COR-L47 (cell line): Measurements from ENCODE around the gene FBXW2.
"Not testable (repeated sequence)": the region's sequence is repeated elsewhere in the genome, so short reads cannot be mapped to it uniquely, and the experiment has no call there.

ENCODE experiments used
- DNase-seq: peaks from one replicate; lab custom pipeline; 2025; lab: John Stamatoyannopoulos, UW

The FBXW2 gene

DNA sequence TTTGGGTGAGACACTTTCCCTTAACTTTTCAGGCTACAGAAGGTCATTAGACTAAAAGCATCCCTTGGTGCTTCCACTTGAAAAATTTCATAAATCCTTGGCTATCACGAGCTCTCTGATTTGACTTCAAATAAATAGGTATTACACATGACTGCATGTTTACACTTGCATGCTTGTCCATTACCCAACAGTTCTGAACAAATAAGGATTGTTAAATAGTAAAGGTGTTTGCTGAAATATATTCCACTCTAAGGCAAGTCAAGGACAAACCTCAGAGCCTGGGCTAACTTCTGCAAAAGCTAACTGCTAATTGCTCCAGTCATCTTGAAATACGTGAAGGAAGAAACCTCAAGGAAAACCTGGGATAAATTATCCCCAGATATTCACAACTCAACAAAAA, 14.5 kb downstream of the FBXW2 start:
- DNase-seq, result no peak

DNA sequence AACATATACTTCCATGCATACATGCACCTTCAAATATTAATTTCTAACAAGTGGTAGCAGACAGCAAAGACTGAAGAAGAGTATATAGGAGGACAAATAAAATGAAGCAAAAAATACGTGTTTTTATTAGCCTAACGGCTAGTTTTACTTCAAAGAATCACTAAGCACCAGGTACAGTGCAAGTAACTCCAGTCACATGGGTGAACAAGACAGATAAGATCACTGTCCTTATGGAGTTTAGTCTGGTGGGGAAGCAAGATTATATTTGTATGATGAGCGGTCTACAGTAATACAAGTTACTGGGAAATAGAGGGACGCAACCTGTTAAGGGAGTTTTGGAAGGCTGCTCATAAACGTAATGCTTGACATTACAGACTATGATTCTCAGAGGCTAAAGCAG, 16.0 kb downstream of the FBXW2 start:
- DNase-seq, result no peak

DNA sequence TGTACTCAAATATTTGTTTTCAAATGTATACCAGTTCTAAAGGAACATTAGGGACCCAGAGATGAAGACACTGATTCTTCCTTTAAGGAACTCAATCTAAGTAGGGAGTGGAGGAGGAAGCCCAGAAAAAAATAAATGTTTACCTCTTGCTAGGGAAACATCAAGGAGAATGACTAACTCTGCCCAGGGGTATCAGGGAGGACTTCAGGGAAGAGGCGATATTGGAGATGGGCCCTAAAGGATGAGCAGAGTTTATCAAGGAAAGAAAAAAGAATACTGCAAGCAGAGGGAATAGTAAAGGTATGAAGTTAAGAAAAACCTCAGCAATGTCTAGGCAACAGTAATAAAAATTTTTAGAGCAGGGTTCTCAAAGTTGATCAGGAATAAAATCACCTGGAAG, 16.4 kb downstream of the FBXW2 start:
- no peak for DNase-seq

DNA sequence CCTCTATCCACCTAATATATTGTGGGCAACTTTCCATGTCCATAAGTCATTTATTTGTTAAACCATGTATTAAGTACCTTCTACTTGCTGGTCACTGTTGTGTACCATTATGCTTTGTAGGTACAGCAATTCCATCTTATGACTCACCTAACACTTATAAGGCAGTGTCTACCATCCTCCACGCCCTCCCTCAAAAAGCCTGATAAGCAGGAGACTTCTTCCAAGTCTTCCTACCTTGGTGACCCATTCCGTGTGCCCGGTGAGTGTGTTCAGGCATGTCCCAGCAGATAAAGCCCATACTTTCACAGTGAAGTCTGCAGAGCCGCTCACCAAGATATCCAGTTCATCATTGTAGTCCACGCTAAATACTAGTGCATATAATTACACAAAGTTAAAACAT, 17.4 kb downstream of the FBXW2 start:
- no peak for DNase-seq

DNA sequence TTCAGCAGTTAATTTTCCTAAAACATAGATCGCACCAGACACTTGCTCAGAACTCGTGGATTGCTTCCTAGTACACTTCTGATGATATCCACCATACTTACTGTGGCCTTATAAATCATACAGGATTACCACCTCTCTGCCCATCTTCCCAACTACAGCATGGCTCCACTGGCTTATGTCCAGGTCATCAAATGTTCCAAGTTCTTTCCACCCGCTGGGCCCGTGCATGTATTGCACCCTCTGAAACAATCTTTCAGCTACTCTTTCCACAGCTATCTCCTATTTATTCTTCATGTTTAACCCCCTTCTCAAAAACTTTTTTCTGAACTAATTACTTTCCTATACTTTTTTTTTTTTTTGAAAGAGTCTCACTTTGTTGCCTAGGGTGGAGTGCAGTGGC, 18.5 kb downstream of the FBXW2 start:
- no peak for DNase-seq

DNA sequence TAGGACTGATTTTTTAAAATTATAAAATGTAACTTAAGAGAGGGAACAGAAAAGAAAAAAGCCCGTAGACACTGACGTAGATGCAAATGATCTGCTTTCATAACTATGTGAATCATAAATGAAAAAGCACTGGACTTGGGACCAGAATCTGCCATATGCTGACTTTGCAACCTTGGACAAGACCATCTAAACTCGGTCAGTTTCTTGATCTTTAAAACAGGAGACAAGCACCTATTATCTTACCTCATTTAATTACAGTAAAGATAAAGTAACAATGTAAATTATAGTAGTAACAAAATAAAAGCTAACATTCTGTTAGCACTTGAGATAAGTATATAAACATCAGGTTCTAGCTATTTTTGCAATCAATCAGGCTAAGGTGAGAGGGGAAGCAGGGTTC, 20.0 kb downstream of the FBXW2 start:
- DNase-seq, result no peak

DNA sequence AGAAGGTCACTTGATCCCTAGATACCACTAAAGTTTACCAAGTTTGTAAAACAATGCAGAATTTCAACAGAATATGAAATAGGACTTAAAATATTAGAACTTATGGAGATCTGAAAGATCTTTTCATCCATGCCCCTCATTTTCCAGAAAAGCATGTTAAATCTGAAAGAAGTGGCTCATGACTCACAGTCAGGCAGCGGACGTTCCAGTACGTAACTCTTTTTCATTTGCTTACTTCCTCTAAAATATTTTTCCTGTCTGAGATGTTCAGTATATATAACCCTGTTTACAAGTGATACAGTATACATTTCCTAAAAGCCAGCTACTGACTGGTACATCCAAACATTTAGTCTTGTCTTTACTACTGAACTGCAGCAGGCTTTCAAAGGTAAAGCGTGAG, 22.3 kb downstream of the FBXW2 start:
- DNase-seq, result no peak

DNA sequence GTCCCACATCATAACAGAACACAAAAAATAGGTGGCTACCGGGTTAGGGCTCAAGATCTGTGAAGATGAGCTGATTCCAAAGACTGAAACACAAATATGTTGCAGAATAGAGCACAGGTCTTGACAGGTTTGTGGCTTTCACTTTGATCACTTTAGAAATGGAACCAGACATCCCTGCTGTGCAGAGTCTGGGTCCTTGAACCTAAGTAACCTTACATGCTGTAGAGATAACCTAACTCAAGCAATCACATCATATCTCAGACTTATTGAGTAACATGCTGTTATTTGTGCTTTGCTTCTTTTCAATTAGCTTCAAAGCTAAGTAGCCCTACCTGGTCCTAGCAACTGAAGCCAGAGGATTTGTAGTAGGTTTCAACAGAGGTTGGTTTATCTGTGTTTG, 24.3 kb downstream of the FBXW2 start:
- no peak for DNase-seq

DNA sequence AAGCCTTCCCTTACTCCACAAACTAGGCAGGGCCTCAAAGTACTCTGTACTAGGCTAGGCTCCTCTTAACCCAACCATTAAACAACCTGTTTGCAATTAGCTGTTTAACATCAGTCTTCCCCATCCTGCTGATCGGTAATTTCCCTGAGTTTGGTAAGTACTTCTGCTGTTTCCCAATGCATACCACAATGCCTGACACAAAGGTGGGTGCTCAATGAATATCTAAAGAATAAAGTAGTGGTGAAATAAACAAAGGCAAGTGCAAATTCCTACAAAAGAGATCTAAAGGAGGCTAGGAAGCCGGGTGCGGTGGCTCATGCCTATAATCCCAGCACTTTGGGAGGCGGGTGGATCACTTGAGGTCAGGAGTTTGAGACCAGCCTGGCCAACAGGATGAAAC, 25.0 kb downstream of the FBXW2 start:
- no peak for DNase-seq

DNA sequence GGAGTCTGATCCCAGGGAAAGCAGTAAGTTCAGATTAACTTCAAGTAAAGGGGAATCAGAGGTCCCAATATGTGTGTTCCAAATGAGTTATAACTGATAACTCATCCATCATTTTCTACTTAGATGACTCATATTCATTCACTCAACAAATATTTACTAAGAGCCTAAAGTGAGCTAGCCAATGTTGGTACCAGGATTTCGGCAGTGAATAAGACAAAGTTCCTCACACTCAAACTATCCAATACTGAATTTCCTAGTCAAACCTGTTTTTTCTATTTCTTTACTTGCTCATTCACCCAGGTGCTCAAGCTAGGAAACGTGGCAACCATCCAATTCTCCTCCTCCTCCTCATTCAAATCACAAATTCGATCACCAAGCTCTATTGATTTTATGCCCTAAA, 25.8 kb downstream of the FBXW2 start:
- no peak for DNase-seq

DNA sequence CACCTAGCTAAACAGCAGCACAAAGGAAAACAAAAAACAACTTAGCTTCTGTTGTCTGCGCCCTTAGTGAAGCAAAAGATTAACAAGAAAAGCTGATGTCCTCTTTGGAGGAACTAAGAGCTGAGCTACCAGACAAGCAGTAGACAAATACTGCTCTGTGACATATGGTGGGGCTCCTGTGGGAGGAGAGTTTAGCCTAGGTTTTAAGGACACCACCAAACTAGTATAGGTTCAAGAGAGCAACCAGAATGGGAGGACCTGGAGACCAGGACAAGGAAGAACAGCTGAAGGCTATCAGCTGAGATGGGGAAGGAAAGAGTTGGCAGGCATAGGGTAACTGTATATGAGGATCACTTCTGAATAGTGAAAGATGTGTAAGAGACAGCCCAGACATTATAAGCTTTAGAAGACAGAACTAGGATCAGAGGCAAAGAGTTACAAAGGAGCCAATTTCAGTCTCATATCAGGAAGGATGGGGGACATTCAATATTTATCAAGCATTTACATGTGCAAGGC, 27.2 kb downstream of the FBXW2 start:
- DNase-seq, result no peak

DNA sequence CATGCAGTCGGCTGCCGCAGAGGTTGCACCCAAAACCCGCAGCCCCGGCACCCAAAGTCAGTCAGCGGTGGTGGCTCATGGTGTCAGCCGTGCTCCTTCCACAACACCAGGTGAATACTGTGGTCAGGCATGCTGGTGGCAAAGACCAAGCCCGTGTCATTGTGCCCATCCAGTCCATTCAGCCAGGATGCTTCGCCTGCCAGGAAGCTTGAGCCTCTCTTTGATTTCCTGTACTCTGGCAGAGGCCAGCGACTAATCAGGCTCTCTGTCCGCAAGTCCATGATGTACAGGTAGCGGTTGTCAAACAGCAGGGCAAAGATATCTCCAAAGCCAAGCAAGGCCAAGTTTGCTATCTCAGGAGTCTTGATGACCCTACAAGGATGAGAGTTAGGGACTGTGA, 28.7 kb downstream of the FBXW2 start:
- no peak for DNase-seq

DNA sequence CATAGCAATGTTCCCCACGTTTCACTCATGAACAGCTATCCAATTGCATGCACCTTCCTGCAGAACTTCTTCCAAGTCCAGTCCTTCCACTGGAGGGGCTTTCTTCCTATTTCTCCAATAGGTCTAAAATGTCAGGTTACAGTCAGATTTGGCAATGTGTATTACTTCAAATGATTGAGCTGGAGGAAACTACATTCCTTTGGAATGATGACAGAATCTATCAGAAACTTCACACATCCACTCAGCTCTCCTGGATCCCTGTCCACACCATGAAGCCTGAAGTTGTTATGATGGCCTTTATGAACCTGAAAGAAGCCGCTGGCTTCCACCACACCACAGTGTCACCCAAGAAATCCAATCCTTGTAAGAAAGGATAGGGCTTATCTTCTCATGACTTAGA, 32.2 kb downstream of the FBXW2 start:
- no peak for DNase-seq

DNA sequence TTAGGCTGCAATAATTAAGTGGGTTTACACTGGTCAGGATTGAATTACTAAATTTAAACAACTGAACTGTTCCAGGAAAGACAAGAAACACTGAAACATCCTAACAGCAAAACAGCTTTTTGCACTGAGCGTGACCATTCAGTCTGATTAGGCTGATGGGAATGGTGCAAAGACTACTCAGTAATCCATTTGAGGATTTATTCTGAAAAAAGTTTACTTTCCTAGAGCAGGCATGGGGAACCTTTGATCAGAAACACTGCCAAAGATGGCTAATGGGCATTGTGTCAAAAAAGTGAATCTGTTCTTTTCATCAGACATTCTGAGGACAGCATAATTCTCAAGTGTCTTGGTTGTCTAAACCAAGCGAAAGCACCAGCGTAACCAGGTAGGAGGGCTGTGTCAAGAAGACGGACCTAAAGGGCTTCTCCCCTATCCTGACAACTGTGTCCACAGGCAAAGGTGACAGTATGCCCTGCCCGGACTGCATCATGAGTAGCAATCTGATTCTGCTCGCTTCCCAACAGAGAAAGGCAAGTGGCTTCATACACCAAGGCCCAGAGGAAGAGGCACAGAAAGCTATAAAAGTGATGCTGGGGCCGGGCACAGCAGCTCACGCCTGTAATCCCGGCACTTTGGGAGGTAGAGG, 33.3 kb downstream of the FBXW2 start:
- no peak for DNase-seq

DNA sequence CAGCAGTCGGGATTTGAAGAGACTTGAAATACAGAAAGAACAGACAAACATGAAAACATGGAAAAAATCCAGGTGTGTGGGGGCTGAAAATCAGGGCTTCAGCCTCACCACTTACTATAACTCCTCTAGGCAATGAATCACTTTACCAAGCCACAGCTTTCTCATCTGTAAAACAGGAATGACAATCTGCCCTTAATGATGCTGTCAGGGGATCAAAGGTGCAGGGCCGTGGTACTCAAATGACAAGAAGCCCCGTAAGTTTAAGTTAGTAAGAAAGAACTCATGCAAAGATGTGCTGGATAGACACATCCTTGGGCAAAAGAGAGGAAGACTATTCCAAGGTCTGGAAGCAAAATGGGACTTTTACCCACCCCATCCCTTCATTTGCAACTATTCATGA, 34.7 kb downstream of the FBXW2 start:
- DNase-seq, result no peak

DNA sequence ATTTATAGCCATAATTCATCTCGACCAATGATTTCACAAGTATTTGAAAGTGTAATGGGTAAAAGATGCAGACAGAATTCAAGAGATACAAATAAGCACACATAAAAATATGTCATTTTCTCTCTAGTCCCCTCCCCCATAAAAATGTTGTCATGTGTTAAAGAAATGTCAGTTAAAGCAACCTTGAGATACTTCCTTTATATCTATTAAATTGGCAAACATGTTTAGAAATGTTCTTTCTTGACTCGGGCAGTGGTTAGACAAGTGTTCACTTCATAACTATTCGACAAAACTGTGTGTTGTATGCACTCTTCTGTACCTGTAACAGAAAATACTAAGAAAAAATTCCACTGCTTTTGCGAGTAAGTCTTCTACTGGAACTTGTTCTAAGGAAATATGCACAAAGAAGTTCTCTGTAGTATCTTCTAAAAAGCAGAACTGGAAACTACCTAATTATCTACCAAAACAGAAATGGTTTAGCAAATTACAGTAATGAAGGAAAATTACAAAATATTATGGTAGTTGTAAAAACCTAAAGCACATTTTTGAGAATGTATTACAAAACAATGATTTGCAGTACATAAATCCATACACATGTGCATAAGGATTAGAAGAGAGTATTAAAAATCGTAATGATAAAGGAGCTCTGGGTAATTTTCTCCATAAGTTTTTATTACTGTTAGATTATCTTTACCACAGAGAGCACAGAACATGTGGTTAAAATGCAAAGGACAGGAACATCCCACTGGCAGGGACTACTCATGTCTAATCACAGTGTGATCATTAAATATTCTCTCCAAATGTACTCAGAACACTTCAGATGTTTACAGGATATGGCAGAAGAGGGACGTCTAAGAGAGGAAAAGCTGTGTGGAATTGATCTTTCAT, 35.9 kb downstream of the FBXW2 start:
- DNase-seq, result no peak

DNA sequence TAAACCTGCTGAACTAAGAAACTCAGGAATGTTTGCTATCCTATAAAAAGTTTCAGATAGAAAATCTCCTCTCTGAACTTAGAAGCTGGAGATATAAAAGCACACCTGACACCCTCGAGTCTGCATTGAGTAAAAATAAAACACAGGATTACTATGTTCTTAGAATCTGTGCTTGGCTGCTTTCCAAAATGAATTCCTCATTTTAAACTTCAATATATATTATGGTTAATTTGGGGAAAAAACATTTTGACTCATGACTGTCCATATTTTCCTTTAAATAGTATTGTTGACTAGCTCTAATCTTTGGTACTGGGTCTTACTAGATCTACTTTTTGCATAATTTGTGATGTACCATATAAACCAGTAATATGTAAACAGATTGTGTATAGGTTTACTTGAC, 36.7 kb downstream of the FBXW2 start:
- DNase-seq, result no peak

DNA sequence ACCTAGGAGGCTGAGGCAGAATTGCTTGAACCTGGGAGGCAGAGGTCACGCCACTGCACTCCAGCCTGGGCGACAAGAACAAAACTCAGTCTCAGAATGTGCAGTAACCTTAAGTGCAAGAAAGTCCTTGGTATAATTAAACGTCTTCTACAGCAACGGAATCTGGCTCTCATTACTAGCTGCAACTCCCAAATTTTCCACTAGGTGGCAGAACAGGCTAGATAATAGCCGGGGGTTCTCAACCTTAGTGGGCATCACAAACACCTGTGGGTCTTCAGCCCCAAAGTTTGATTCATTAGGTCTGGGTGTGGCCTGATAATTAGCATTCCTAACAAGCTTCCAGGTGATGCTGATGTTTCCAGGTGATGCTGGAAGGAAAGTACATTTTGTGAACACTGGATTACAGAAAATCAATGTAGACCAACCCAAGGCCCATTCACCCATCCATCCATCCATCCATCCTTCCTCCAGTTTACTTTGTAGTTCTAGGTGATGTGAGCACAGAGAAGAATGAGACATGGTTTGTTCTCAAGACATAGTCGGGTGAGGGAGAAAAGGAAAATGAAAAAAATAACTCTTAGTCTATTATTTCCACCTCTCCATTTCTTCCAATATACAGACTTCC, 37.3 kb downstream of the FBXW2 start:
- peak; percentile 24 for DNase-seq

DNA sequence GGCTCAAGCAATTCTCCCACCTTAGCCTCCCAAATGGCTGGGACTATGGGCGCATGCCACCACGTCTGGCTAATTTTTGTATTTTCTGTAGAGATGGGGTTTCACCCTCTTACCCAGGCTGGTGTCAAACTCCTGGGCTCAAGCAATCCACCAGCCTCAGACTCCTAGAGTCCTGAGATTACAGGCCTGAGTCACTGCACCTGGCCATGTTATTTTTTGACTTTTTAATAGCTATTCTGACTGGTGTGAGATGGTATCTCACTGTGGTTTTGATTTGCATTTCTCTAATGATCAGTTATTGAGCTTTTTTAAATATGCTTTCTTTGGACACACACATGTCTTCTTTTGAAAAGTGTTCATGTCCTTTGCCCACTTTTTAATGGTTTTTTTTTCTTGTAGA, 38.2 kb downstream of the FBXW2 start:
- no peak for DNase-seq

DNA sequence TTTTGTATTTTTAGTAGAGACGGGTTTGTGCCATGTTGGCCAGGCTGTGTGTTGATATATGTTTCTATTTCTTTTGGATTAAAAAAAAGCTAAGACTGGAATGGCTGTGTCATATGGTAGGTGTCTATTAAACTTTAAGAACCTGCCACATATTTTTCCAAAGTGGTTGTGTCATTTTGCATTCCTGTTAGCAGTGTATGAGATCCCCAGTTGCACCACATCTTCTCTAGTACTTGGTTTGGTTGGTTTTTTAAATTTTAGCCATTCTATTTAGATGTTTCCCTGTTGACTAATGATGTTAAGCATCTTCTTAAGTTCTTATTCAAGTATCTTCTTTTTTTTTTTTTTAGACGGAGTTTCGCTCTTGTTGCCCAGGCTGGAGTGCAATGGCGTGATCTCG, 42.8 kb downstream of the FBXW2 start:
- no peak for DNase-seq

DNA sequence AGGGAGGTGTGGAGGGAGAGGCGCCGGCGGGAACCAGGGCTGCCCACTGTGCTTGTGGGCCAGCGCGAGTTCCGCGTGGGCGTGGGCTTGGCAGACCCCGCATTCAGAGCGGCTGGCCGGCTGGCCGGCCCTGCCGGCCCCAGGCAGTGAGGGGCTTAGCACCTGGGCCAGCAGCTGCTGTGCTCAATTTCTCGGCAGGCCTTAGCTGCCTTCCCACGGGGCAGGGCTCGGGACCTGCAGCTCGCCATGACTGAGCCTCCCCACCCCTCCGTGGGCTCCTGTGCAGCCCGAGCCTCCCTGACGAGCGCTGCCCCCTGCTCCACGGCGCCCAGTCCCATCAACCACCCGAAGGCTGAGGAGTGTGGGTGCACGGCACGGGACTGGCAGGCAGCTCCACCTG, 46.9 kb downstream of the FBXW2 start:
- not testable (repeated sequence) for DNase-seq

DNA sequence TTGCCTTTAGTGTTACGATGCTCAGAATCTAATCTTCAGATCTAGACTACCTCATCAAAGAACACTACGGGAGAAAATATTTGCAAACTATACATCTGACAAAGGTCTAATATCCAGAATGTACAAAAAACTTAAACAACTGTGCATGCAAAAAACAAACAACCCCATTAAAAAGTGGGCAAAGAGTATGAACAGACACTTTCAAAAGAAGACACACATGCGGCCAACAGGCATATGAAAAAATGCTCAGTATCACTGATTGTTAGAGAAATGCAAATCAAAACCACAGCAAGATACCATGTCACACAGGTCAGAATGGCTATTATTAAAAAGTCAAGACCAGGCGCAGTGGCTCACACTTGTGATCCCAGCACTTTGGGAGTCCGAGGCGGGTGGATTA, 47.9 kb downstream of the FBXW2 start:
- DNase-seq, result no peak

DNA sequence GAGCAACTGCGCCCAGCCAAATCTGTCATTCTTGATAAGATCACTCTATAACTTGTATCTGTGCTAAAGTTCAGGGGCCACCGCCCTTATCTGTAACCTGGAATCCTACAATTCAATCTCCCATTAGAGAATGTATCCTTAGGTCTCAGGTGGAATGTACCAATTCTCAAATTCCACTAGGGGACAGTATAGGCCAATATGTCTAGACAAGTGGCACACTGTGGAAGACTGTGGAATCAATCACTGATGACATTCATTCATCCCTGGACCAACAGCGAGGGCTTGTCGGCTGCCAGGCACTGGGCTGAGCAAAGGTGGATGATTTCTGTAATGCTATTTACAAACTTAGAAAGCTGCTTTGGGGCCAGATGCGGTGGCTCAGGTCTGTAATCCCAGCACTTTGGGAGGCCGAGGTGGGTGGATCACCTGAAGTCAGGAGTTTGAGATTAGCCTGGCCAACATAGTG, 50.2 kb downstream of the FBXW2 start:
- DNase-seq, result peak; percentile 52
